Activated gamma-delta T cell treated with anti-CD3 and anti-CD28 coated beads, Interleukin-2, amount 50 U/mL, for 16 hours (primary cell): ENCODE results near the gene ELAPOR1.
A peak's percentile ranks its signal among the peaks of the same experiment; 100 is the strongest.

Source experiments
- DNase-seq: peaks from one replicate; pipeline ENCODE4 v3.0.0-alpha.2; 2020; ENCODE audit warnings: low read depth

Gene ELAPOR1, protein sequence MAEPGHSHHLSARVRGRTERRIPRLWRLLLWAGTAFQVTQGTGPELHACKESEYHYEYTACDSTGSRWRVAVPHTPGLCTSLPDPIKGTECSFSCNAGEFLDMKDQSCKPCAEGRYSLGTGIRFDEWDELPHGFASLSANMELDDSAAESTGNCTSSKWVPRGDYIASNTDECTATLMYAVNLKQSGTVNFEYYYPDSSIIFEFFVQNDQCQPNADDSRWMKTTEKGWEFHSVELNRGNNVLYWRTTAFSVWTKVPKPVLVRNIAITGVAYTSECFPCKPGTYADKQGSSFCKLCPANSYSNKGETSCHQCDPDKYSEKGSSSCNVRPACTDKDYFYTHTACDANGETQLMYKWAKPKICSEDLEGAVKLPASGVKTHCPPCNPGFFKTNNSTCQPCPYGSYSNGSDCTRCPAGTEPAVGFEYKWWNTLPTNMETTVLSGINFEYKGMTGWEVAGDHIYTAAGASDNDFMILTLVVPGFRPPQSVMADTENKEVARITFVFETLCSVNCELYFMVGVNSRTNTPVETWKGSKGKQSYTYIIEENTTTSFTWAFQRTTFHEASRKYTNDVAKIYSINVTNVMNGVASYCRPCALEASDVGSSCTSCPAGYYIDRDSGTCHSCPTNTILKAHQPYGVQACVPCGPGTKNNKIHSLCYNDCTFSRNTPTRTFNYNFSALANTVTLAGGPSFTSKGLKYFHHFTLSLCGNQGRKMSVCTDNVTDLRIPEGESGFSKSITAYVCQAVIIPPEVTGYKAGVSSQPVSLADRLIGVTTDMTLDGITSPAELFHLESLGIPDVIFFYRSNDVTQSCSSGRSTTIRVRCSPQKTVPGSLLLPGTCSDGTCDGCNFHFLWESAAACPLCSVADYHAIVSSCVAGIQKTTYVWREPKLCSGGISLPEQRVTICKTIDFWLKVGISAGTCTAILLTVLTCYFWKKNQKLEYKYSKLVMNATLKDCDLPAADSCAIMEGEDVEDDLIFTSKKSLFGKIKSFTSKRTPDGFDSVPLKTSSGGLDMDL

DNA sequence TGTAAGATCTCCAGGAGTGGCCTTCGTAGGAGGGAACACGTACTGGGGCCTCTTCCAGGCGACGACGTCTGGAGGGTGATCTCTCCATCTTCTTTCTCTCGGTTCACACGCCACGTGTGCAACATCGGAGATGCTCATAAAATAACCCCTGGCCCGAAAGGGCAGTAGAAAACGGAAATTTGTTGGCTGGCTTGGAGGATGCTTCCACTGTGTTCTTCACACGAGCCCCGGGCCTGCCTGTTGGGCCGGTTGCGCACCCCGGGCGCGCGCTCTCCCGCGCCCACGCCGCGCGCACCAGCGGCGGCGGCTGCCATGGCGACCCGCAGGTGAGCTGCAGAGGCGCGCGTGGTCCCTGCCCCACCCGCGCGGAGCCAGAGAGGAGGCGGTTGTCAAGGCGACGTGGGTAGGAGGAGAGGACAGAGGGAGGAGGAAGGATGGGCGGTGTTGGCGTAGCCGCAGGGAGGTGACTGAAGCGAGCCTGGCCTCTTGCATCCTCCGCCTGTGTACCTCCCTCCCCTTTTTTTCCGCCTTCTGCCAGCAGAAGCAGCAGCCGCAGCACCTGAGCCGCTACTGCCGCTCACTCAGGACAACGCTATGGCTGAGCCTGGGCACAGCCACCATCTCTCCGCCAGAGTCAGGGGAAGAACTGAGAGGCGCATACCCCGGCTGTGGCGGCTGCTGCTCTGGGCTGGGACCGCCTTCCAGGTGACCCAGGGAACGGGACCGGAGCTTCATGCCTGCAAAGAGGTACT lies at the start of gene ELAPOR1:
Gene ELAPOR1 (plus strand): TSS at position 526 of the 752 bp plus-strand sequence. CDS start 69 bp downstream, at position 595.
- peak; percentile 73 for DNase-seq

DNA sequence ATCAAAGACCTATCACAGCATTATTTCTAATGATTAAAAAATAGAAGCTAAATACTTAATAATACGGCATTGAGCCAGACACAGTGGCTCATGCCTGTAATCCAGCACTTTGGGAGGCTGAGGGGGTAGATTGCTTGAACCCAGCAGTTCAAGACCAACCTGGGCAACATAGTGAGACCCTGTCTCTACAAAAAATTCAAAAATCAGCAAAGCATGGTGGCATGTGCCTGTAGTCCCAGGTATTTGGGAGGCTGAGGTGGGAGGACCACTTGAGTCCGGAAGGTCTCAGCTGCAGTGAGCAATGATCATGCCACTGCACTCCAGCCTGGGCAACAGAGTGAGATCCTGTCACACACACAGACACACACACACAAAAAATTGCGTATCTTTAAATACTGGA lies 48.8 kb upstream of the ELAPOR1 start:
- DNase-seq: no peak

DNA sequence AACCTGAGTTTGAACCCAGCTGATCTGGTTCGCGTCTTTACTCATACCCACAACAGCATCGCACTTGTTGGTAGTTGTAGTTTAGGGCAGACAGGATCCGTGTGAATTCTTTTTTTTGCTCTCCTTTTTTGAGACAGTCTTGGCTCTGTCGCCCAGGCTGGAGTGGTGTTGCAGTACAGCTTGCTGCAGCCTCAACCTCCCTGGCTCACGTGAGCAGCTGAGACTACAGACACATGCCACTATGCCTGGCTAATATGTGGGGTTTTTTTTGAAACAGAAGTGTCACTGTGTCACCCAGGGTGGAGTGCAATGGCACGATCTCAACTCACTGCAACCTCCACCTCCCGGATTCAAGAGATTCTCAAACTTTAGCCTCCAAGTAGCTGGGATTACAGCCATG lies 46.0 kb upstream of the ELAPOR1 start:
- DNase-seq: no peak

DNA sequence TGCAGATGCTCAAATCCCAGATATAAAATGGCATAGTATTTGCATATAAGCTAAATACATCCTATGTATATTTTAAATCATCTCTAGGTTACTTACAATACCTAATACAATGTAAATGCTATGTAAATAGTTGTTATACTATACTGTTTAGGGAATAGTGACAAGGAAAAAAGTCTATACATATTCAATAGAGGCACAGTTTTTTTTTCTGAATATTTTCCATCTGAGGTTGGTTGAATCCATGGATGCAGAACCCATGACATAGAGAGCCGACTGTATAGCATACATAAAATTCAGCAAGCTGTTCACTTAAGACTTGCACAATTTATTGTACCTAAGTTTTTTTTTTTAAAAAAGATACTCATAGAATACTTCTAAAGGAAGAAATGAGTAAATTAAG lies 44.6 kb upstream of the ELAPOR1 start:
- DNase-seq: no peak

DNA sequence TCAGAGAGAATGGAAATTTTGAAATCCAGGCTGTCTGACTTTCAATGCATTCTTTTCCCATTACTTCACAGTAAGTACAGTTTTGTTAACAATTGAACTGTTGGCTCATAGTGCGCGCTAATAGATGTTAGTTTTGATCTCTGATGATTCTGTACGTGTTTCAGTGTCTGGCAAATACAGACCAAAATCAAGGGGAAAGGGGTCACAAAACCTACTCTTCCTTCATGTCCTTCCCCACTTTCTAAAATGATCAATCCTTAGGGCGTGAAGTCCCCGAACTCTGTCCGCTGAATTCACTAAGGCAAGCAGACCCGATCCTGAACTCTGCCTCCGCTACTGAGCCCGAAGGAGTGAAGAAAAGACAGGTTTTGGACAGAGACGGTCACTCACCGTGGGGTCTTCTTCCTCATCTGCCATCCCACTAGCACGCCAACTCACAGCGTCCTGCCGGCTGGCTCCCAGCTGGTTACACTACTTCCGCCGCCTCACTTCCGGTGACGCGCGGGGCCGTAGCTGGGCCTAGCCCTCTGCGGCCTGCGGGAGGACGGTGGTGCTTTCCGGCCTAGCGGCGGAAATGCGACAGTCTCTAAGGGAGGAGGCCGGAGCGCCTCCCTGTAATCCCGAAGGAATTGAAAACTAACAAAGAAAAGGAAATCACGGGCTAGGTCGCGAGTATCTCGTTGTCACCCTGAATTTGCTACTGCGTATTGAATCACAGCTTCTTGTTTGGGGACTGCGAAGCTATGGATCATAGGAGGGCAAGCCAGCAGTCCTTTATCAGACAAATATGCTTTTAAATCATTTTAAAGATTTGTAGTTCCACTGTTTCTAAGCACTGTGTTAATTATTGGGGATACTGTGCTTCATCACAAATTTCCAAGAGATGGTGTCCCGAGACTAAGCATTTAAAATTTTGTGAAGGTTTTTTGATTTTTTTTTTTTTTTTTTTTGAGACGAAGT lies 38.1 kb upstream of the ELAPOR1 start, which contains the start of gene TAF13:
Gene TAF13 (minus strand): TSS at position 473 of the 960 bp plus-strand sequence. CDS start 56 bp downstream, at position 417.
- peak; percentile 79 for DNase-seq

DNA sequence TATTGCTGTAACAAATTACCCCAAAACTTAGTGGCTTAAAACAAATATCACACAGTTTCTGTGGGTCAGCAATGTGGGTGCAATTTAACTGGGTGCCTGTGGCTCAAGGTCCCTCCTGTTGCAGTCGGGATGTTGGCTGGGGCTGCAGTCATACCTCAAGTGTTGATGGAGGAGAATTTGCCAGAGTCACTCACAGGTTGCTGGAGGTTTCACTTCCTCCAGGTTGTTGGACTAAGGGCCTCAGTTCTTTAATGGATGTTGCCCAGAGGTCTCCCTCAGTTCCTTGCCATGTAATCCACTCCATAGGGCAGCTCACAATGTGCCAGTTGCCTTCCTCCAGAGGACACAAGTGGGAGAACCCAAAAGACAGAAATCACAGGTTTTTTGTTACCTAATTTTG lies 35.6 kb upstream of the ELAPOR1 start:
- DNase-seq: no peak

DNA sequence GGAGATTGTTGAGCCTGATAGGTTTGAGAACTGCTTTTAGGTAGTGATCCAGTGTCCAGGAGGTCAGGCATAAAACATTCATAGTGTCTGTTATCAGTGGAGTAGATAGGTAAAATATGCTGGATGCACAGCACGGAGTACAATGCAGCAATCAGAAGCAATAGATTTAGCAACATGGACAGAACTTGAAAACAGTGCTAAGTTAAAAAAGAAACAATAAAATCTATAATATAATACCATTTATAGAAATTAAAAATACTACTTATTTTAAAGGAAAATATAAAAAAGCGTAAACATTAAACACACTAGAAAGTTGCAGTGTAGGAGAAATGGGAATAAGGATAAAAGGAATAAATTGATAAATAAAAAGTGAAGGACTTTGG lies 34.7 kb upstream of the ELAPOR1 start:
- no peak for DNase-seq

DNA sequence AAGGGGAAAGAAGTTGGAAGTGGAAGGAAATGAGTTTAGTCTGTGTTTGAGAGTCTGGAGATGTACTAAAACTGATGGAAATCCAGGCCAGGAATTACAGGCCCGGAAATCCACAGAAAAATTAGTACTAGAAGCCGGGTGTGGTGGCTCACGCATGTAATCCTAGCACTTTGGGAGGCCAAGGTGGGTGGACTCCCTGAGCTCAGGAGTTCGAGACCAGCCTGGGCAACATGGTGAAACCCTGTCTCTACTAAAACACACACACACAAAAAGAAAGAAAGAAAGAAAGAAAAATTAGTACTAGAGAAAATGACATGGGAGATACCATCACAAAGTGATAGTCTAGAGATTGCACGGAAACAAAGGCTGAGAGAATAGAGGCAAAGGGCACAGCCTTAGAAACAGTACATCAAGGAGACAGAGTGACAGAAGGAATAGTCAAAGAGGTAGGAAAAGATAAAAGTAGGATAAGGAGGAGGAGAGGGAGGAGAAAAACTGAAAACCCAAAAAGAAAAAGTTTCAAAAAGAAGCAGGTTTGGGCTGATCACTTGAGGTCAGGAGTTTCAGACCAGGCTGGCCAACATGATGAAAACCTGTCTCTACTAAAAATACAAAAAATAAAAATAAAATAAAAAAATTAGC lies 33.4 kb upstream of the ELAPOR1 start:
- no peak for DNase-seq

DNA sequence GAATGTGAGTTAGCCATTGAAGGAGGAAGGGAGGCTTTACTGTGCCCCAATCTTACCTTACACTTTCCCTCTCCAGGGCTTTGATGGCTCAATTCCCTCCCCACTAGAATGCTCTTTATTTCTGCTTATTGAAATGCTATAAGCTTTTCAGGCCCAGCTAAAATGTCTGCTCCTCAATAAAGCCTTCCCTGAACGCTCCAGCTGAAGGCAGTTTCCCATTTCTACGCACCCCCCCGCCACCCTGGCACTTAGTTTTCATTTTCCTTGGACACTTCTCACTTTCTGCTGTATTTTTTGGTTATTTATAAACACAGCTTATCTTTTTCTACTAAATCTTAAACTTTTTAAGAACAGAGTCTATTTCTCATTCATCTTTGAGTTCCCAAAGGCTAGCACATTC lies 30.4 kb upstream of the ELAPOR1 start:
- DNase-seq: no peak

DNA sequence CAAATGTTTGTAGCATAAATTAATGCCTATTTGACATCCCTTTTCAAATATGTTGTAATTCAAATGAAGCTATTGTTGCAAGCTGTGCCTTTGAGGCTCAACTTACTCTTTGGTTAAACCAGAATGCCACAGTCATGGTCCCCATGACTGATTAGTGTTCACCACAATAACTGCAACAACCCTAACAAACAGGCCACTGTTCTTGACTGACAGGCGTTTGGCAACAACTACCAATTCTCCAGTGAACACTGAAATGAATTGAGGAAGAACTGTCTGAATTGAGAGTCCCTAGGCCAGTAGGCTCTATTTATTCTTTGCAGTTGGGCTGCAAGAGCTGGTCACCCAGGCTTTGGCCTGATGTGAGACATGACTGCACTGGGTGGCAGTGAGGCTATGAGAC lies 30.0 kb upstream of the ELAPOR1 start:
- no peak for DNase-seq

DNA sequence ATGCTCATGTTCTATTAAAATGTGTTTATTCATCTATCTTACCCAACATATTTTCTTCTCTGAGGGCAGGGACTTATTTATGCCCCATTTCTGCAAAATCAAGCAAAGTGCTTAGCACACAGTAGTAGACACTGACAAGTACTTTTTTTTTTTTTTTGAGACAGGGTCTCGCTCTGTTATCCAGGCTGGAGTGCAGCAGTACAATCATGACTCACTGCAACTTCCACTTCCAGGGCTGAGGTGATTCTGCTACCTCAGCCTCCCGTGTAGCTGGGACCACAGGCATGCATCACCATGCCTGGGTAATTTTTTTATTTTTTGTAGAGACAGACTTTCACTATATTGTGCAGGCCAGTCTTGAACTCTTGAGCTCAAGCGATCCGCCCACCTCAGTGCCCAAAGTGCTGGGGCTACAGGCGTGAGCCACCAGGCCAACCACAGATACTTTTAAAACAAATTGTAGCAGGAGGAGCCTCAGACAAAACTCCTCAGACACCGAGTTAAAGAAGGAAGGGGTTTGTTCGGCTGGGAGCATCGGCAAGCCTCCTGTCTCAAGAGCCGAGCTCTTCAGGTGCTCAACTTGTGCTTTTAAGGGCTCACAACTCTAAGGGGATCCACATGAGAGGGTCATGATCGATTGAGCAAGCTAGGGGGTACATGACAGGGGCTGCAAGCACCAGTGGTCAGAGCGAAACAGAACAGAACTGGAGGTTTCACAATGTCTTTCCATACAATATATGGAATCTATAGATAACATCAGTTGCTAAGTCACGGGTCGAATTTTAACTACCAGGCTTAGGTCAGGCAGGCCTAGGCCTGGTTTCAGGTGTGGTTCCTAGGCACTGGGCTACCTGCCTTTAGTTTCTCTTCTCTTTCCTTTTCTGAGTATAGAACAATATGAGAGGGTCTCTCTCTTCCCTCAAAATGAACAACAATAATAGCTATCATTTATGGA lies 29.1 kb upstream of the ELAPOR1 start:
- no peak for DNase-seq

DNA sequence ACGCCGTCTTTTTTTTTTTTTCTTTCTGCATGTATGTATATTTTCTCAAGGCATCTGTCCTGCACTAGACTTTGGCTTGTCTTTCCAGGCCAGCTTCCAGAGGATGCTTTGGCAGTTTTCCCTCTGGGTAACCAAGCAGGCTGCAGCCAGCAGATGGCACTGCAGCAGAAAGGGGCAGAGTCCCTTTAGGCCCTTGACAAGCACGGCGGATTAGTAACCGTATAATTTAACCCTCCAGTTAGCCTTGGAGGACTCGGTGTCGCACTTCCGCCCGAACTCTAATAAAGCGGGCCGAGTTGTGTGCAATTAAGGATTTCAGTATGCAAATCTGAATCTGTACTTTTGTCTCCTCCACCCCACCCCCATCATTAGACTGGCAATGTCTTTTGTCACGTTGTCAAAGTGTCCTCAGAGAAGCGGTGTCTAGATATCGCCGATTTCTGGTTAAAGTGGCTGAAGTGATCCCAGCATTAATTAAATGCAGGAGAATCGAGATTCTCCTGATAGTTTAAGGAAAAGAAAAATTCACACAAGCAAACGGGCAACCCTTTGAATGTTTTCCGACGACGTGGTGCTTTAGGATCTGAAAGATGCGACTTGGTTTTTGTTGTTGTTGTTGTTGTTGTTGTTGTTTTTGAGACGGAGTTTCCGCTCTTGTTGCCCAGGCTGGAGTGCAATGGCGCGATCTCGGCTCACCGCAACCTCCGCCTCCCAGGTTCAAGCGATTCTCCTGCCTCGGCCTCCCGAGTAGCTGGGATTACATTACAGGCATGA lies 24.5 kb upstream of the ELAPOR1 start:
- DNase-seq: peak; percentile 32

DNA sequence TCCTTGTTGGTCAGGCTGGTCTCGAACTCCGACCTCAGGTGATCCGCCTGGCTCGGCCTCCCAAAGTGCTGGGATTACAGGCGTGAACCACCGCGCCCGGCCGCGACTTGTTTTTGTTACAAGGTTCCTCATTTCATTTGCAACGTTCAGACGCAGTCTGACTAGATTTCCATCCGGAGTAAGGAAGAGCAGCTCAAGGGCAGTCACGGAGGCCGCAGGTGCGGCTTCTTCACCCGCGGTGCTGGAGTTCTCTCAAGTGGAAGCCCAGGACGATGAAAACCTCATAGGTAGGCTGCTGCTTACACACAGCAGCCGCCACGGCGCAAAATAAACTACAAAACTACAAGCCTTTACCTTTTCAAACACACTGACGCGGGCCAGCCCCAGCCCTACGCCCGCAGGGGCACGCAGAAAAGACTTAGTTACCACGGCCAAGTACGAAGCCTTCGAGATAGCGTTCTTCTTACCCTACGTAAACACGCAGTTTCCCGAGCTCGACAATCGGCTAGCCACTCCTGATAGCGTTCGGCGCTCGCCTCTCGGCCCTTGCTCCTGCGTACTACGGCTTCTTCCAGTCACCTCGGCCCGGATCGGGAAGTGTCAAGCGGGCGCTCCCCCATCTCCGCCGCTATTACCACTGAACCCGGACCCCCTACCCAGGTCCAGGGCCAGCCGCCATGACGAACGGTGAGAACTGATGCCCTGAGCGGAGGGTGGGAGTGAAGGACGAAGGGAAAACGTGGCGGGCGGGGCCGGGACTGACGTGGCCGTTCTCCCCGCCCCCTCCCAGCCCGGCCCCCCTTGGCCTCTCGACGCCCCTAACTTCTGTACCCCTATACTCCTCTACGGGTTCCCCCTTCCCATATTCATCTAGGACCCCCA lies 23.5 kb upstream of the ELAPOR1 start, which contains the start of gene TMEM167B:
Gene TMEM167B (plus strand): TSS at position 569 of the 882 bp plus-strand sequence. CDS start 109 bp downstream, at position 678.
- peak; percentile 73 for DNase-seq

DNA sequence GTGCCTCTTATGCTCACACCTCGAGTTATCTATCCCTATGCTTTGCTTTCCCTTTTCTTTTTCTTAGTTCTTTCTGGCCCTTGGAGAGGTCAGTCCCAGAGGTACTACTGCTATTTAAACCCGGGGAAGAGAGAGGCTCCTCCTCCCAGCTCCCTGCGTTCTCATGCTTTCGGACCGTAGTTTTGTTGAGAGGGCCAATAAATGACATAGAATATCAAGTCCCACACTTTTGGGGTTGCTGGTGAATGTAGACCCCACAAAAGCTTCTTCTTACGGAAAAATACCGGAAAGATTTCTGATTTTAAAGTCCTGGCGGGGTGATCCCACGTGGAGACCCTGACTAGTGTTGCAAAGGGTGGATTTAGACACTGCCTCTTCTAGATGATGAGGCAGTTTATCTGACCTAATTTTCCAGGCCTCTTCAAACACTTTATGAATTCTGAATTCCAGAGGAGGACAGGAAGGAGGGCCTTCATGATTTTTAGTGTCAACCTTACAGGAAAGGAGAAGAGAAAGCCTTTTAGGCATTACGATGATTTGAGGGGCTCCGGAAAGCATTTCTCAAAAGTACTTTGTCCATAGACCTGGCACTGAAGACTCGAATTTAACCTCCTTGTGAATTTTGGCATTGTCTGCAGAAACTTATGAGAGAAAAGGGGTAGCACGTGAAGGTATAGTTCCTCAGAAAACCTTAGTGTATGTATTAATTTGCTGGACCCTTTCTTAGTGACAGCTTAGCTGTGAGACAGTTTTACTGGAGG lies 22.7 kb upstream of the ELAPOR1 start:
- no peak for DNase-seq

DNA sequence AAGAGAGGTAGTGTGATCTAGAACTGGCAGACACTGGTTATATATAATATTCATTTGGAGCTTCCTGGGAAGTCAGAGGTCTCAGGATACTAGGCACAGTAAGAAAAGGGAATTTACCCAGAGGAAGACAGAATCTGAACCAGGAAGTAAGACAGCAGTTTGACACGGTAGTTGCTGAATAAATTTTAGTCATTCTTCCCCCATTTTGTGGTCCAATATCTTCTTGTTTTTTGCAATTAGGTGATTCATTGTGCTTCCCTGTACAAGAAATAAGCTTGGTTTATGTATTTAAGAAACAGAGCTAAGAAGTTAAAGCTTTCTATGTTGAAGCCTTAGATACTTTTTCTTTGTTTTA lies 22.1 kb upstream of the ELAPOR1 start:
- DNase-seq: no peak

DNA sequence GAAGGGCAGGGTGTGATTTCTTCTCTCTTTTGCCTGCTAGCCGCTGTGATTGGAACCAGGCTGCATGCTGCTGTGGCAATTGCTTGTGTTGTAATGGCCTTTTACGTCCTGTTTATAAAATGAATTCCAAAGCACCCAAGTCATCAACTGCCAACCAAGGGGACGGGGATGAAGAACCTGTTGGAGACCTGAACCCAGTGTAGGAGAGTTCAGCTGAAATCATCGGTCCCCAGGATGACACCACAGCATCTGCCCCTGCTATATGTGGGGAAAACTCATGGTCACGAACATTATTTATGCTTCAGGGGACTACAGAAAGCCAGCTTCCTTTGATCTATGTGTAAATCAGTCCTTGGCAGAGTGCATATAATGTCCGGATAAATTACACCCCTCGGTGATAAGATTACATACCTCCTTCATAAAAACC lies 19.5 kb upstream of the ELAPOR1 start:
- no peak for DNase-seq
